NCI-H748 (cell line): ENCODE results near the gene TPCN1.
A peak's percentile ranks its signal among the peaks of the same experiment; 100 is the strongest.

Experiments
- DNase-seq: peaks from one replicate; lab custom pipeline; 2025; ENCODE audit not compliant: unreplicated experiment; lab: John Stamatoyannopoulos, UW

TPCN1 gene

DNA sequence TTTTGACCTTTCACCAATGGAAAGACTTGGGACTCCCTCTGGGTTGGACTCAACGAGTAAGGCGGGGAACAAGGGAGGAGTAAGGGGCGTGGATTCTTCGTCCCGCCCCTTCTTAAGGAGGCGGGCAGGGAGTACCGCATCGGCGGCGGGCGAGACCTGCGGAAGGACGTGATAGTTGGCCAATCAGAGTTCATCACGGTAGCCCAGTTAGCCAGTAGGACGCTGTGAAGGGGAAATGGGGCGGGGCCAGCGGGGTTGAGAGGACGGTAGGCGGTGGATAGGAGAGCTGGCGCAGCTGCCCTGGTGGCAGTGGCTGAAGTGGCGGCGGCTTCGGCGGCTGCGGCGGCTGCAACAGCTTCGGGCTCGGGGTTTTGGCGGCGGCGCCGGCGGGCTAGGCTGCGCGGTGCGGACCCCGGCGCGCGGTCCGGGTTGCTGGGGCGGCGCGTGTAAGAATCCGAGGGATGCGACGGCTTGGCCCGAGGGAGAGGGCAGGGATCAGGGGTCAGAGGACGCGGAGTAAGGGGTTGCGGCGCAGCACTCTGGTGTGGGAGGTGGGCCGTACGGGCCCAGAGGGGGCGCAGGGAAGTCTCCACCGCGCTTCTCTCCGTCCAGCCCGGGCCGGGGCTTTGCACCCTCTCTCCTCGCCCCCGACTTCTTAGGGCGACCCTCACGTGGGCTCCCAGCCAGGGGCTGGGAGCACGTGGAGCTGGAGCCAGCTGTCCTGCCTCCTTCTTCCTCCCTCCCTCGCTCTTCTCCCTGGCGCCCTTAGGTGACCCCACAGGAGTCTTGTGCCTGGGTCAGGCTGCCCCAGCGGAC lies at the start of gene TPCN1:
Gene TPCN1 (plus strand): TSS at position 284 of the 816 bp plus-strand sequence. CDS start 5,389 bp downstream, outside the sequence.
- peak; percentile 100 for DNase-seq

- DNase-seq: no peak
Observed at GRCh38 chr12:113171543-113171942, 49.7 kb upstream of the TPCN1 start.

DNA sequence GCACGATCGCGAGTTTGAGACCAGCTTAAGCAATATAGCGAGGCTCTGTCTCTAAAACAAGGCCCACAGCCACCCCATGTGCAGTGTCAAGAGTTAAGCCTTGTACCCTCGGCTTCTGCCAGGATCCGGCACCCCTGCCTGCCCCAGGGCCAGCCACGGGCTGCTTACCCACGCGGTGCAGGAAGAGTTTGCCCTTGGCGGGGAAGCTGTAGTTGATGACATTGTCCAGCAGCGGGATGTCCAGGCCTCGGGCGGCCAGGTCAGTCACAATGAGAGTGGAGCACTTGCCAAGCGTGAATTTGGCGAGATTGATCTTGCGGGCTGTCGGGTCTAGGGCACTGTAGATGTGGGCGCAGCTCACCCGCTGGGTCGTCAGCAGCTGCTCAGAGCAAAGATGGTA lies 49.1 kb upstream of the TPCN1 start:
- no peak for DNase-seq

GRCh38 chr12:113173081-113173698 lies 48.1 kb upstream of the TPCN1 start:
- no peak for DNase-seq

GRCh38 chr12:113174461-113175384 lies 46.5 kb upstream of the TPCN1 start:
- DNase-seq: peak; percentile 47

DNA sequence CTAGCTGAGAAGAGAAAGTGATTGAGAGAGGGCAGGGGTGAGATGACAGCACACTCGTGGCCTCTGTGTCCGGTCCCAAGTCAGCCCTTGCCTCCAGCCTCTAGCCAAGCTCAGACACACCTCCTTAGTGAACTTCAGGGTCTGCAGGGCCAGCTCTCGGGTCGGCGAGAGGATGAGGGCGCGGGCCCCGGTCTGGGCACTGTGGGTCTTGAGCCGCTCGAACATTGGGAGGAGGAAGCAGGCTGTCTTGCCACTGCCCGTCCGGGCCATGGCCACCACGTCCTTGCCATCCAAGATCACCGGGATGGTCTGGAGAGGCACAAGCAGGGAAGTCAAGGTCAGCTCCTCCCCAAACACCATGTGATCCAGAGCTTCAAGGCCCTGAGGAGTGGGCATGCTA lies 42.2 kb upstream of the TPCN1 start:
- DNase-seq: no peak

GRCh38 chr12:113180333-113180732 lies 40.9 kb upstream of the TPCN1 start:
- no peak for DNase-seq

GRCh38 chr12:113181975-113182374 lies 39.3 kb upstream of the TPCN1 start:
- DNase-seq: no peak

DNA sequence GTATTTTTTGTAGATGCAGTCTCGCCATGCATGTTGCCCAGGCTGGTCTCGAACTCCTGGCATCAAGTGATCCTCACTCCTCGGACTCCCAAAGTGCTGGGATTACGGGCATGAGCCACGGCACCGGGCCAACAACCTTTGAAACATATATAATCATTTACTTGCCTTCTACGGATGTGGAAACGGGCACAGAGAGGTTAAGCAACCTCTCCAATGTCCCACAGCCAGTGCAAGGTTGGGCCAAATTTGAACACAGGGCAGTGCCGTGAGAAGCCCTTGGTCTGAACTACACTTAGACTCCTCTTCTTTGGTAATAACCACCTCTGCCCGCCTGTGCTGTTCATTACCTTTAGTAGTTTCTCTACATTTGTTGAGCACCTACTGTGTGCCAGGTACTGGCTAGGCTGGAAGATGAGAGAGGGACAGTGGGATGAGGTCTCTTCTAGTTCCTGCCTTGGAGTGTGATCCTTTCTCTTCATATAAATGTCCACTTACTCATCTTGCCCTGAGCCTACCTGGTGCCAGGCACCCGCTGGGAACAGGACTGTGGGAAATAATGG lies 38.2 kb upstream of the TPCN1 start:
- DNase-seq: no peak

DNA sequence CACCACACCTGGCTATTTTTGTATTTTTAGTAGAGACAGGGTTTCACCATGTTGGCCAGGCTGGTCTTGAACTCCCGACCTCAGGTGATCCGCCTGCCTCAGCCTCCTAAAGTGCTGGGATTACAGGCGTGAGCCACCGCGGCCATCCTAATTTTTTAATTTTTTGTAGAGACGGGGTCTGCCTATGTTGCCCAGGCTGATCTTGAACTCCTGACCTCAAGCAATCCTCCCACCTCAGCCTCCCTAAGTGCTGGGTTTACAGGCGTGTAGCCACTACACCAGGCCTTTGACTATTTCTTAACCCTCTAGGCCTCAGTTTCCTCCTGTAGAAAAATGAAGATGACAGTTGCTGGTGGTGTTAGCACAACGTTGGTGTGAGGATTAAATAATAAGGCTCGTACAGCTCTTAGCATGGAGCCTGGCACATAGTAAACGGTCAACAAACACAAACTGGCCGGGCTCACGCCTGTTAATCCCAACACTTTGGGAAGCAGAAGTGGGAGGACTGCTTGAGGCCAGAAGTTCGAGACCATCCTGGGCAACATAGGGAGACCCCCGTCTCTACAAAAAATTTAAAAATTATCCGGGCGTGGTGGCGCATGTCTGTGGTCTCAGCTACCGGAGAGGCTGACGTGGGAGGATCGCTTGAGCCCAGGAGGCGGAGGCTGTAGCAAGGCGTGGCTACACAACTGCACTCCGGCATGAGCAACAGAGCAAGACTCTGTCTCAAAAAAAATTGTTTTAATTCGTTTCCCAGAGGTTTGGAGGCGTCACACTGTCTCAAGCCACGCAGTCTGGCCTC lies 37.0 kb upstream of the TPCN1 start:
- DNase-seq: peak; percentile 66

DNA sequence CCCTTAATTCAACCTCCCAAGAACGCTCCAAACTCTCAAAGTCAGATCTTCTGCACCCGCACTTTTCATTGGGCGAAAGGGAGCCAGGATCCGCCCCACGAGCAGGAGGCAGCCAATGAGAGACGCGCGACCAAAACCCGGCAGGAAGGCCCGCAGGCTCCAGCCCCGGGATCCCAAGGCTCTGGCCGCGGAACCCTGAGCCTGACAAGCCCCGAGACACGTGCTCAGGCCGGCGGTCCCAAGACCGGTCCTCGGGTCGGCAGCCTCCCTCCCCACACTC lies 36.4 kb upstream of the TPCN1 start:
- peak; percentile 81 for DNase-seq

GRCh38 chr12:113185180-113186032 lies 35.9 kb upstream of the TPCN1 start, which contains the start of the genes DDX54 and RITA1:
DDX54 (minus strand) TSS chr12:113185478; CDS start chr12:113185451, 27 bp downstream.
RITA1 (plus strand) TSS chr12:113185721; CDS start chr12:113186747, 1,026 bp downstream.
- DNase-seq: peak; percentile 94

DNA sequence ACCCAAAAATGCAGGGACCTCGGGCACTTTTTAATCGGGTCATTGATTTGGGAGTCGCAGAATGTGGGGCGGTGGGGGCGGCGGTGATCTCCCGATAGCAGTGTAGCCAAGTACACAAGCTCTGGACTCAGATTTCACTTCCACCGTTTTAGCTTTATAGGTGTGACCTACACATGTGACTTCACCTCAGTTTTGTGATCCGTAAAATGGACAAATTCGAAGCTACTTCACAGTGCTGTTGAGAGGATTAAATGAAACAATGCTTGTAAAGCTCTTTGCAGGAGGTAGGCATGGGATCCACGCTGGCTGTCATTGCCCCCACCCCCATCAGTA lies 35.3 kb upstream of the TPCN1 start:
- peak; percentile 67 for DNase-seq

GRCh38 chr12:113186666-113187325 lies 34.5 kb upstream of the TPCN1 start:
- DNase-seq: no peak

DNA sequence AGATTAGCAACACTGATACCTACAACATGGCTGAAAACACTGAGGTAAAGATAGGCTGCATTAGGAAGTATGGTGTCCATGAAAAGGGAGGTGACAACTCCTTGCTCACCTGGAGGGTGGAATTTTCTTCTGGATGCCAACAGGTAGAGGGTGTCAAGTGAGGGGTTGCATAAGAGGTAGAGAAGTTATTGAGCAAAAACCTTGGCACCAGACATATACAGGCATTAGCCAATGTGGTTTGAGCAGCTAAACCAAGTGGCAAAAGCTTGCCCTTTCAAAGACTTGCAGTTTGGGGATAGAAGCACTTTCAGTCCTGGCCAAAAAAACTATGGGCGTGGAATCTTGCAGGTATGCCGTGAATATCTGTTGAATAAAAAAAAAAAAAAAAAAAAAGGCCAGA lies 31.9 kb upstream of the TPCN1 start:
- DNase-seq: no peak

DNA sequence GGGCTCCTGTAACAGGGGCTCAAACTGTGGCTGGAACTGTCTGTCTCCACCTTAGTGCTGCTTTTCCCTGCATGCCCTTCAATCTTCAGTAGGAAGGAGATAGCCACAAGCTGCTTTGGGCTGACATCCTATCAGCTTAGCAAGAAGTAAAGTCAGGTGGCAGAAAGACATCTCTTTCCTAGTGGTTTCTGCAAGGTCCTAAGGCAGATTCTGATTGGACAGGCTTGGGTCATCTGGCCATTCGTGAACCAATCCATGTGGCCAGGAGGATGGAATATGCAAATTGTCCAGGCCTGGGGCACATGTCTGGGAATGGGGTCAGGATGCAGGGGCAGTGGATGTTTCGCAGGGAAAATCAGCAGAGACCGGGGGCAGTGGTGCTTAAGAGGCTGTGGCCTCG lies 30.5 kb upstream of the TPCN1 start:
- DNase-seq: no peak

GRCh38 chr12:113191227-113191626 lies 30.0 kb upstream of the TPCN1 start:
- no peak for DNase-seq

DNA sequence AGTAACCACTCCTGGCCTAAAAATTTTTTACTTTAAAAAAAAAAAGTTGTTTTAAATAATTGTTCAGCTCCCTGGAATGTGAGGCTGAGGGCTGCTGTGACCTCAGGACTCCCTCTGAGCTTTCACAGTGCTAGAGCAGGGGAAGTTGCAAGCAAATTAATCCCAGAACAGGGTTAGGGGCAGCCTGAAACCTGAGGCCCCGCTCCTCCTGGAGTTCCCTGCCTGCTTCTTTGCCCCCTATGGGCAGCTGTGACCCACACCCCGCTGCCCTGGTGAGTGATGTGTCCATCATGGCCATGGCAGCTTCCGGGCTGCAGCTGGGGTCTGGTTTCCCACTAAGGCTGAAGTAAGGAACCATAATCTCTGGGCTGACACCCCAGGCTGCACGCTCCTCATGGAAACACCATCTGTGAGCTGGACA lies 26.3 kb upstream of the TPCN1 start:
- no peak for DNase-seq

DNA sequence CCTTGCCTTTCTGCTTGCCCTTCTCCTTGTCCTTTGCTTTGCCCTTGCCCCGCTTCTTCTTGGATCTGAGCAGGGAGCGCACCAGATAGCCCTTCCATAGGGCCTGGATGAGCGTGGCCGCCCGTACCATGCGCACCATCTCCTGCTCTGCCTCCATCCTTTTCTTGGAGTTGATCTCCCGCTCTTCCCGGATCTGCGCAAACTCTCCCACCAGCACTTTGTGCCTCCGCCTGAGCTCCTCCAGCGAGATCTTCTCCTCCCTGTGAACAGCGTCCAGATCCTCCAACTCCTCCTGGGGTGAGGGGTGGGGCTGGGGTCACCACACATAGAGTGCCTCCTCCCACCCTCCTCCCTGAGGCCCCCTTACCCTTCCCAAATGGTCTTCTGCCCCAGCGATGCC lies 25.7 kb upstream of the TPCN1 start:
- no peak for DNase-seq
